ENCODE data around the gene FGGY. TPM values are rescaled to one million over a fixed set of nuclear protein-coding genes. Genes with fewer than 3 reads are reported as not detected.

FGGY gene
- total RNA-seq, 2 donors from 2014 or later, result 6.7 to 8.5 TPM

DNA sequence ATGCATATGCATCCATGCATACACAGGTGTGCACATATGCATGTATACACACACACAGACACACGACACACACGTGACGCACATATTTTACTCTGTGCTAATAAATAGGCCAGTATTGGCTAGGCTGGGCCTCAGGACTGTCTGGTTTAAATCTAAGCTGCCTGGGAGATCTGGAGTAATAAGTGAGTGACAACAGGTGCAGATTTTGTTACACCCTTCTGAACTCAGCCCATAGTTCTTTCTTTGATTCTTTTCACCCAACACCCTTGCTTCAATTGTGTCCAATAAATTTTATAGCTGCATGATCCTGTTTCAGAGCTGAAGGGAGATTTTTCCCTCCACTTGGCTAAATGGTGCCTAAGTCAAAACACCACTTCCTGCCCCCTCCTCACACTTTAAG is 132.8 kb downstream of the FGGY start:
- Mint-ChIP-seq H3K27me3 (no peaks in the 10 kb centered on the region), H3K27ac (no peak overlapping the region), H3K36me3 (ENCODE audit: low read depth) (no peaks in the 10 kb centered on the region), H3K4me1 (no peaks in the 10 kb centered on the region), H3K4me3 (no peak overlapping the region)
- ATAC-seq, result no peak
- DNase-seq, result no peak
- H3K9me3 ChIP-seq (ENCODE audit: control insufficient read depth, low read length, poor library complexity, severe bottlenecking), result no peaks in the 10 kb centered on the region

DNA sequence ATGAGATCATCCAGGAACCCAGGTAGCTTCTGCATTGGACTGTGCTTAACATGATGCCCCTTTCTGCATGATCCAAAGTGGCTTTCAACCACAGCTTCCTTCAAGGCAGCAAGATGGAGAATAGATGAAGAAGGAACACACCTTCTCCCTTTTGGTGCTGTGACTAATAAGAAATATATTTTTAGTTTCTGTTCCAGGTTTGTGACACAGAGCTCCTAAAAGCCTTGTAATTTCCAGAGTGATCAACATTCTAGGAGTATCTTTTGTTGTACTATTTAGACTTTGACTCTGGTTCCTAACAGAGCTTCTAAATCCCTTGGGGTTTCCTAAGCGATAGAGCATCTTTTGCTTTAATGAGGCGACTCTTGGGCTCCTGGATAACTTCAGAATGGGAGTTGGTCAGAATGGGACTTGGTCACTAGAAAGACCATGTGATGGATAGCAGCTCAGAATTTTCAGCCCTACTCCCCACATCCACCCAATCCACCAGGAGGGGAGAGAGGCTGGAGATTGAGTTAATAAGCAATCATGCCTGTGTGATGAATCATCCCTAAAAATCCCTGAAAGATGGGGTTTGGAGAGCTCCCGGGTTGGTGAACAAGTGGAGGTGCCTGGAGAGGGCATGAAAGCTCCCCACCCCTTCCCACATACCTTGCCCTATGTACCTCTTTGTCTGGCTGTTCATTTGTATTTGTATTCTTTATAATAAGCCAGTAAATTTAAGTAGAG is 134.8 kb downstream of the FGGY start:
- ATAC-seq, result no peak
- H3K9me3 ChIP-seq (ENCODE audit: control insufficient read depth, low read length, poor library complexity, severe bottlenecking), result no peaks in the 10 kb centered on the region
- Mint-ChIP-seq H3K36me3 (ENCODE audit: low read depth) (no peaks in the 10 kb centered on the region), H3K4me3 (no peak overlapping the region), H3K27me3 (no peaks in the 10 kb centered on the region), H3K27ac (no peak overlapping the region), H3K4me1 (no peaks in the 10 kb centered on the region)
- DNase-seq, result no peak

DNA sequence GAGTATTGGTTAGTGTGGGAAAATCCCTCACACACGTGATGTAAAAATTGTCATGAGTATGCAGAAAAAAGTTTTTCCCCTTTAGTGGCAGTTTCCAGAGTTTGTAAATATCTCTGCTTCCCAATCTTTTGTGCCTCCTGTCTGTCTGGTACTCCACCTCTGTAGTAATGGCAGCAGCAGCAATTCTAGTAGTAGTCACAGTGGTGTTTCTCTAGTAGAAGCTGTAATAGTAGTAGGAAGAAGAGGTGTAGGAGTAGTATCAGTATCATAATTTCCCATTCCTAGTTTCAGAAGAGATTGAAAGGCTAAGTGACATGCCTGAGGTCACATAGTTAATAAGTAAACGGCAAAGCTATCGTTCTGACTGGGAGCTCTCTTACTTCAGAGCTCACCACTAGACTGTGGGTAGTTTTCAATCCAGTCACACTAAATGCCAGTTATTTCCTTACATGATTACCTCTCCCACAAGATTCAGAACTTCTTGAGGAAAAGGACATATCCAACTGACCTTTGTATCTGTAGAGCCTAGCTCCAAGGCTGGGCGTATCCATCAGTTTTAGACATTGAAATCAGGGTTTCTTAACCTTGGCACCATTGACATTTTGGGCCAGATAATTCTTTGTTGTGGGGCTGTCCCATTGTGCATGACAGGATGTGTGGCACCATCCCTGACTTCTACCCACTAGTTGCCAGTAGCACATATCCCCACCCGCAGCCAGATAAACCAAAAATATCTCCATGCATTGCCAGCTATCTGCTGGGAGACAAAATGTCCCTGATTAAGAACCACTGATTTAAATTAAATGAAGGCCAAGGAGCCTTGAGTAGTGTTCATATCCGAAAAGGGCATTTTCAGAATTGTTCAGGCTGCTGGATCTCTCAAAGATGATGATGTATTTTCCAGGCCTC is 135.9 kb downstream of the FGGY start:
- Mint-ChIP-seq H3K4me3 (no peak overlapping the region), H3K27ac (no peak overlapping the region), H3K4me1 (no peaks in the 10 kb centered on the region), H3K36me3 (ENCODE audit: low read depth) (no peaks in the 10 kb centered on the region), H3K27me3 (no peaks in the 10 kb centered on the region)
- ATAC-seq, result no peak
- no peak for DNase-seq
- no peaks in the 10 kb centered on the region for H3K9me3 ChIP-seq (ENCODE audit: control insufficient read depth, low read length, poor library complexity, severe bottlenecking)

DNA sequence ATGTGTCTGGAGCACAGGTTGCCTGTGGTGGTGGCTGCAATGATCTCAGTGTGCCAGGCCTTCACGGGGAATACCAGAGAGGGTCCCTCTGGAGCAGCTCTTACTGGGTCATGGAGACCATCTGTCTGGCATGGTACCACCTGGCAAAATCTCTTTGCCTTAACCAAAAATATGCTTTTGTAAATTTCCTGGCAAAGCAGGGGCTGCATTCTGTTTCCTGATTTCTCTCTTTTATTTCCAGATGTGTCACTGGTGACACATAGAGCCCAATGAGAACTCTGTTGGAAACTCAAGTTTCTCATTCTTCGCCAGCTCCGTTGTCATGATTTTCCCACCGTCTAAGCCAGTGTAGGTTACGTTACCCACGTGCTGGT is 136.5 kb downstream of the FGGY start:
- no peak for DNase-seq

DNA sequence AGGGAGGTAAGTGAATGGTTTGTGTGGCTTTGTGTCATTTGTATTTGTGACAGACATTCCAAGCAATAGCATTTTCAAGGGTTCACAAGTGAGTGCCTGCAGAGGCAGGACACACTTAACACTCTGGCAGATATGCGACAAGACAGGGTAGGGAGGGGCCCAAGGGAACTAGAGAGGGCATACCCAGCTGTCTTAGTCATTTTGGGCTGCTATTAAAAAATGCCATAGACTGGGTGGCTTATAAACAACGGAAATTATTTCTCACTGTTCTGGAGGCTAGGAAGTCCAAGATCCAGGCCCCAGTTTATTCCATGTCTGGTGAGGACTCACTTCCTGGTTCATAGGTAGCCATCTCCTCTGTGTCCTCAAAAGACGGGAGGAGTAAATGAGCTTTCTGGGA is 137.4 kb downstream of the FGGY start:
- Mint-ChIP-seq H3K4me3 (no peak overlapping the region), H3K36me3 (ENCODE audit: low read depth) (no peaks in the 10 kb centered on the region), H3K27ac (no peak overlapping the region), H3K27me3 (no peaks in the 10 kb centered on the region), H3K4me1 (no peaks in the 10 kb centered on the region)
- ATAC-seq, result no peak
- no peak for DNase-seq
- no peaks in the 10 kb centered on the region for H3K9me3 ChIP-seq (ENCODE audit: control insufficient read depth, low read length, poor library complexity, severe bottlenecking)

More for the DNA sequence above, 136.5 kb downstream of the FGGY start:
- ATAC-seq, result no peak
- Mint-ChIP-seq H3K4me3 (no peak overlapping the region), H3K27me3 (no peaks in the 10 kb centered on the region), H3K27ac (no peak overlapping the region), H3K36me3 (ENCODE audit: low read depth) (no peaks in the 10 kb centered on the region), H3K4me1 (no peaks in the 10 kb centered on the region)
- no peaks in the 10 kb centered on the region for H3K9me3 ChIP-seq (ENCODE audit: control insufficient read depth, low read length, poor library complexity, severe bottlenecking)

DNA sequence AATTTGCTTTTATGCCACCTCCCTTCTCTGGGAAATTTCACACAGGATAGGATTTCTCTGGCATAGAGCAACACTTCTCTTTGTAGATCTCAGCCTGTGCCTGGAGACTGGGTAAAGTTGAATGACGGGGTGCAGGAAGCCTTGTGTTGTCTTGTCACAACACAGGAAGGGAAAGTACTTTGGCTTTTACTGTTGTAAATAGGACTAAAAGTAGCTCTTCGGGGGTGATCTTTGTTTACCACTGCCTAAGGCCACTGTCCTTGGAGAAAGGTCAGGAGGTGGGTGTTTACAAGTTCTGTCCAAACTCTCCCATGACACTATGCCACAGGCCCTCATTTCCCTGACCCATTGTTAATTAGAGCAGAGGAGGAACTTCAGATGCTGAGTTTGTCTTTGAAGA is 139.7 kb downstream of the FGGY start:
- H3K4me3 Mint-ChIP-seq, result no peak overlapping the region
- ATAC-seq (no peak), DNase-seq (no peak)
- no peaks in the 10 kb centered on the region for H3K9me3 ChIP-seq (ENCODE audit: control insufficient read depth, low read length, poor library complexity, severe bottlenecking)
- no peaks in the 10 kb centered on the region for H3K36me3 Mint-ChIP-seq (ENCODE audit: low read depth)
- no peaks in the 10 kb centered on the region for H3K27me3 Mint-ChIP-seq
- H3K27ac Mint-ChIP-seq, result no peak overlapping the region
- H3K4me1 Mint-ChIP-seq, result no peaks in the 10 kb centered on the region

DNA sequence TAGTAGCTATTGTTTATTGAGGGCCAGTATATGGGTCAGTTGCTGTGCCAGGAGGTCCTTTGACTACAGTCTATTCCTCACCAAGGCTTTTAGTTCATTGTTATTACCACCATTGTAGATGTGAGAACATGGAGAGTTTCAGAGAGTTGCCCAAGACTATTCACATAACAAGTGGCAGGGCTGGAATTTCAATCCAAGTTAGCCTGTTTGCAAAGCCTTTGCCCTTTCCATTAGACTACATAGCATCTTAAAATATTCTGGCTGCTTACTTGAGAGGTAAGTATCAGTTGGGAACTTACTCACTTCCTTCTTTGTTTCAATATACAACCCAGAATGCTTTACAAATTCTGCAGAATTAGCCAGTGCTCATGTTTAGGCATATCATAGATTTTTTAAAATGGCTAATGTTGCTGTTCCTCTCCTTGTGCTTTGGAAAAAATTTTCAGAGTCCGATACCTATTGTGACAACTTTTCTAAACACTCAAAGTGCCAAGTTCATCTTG is 141.2 kb downstream of the FGGY start:
- ATAC-seq (no peak), DNase-seq (no peak)
- Mint-ChIP-seq H3K4me1 (no peaks in the 10 kb centered on the region), H3K27me3 (no peaks in the 10 kb centered on the region), H3K36me3 (ENCODE audit: low read depth) (no peaks in the 10 kb centered on the region), H3K4me3 (no peak overlapping the region), H3K27ac (no peak overlapping the region)
- no peaks in the 10 kb centered on the region for H3K9me3 ChIP-seq (ENCODE audit: control insufficient read depth, low read length, poor library complexity, severe bottlenecking)

DNA sequence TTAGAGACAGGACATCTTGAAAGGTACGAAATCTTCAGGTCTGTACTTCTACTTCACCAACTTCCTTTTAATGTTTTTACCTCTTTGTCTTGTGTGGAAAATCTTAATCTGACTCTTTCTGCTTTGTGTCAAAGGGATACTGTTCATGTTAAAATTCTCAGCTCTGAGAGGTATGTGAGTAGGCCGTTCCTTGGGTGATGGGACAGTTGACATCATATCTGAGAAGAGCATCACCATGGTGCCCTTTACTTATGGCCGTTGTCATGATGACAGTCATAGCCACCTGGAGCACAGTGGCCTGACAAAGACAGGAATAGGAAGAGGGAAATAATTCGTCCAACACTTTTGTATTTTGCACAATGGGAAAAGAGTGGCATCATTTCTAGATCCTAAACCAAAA is 145.6 kb downstream of the FGGY start:
- no peaks in the 10 kb centered on the region for H3K36me3 Mint-ChIP-seq (ENCODE audit: low read depth)
- H3K27ac Mint-ChIP-seq, result no peak overlapping the region
- no peak overlapping the region for H3K4me3 Mint-ChIP-seq
- ATAC-seq, result no peak
- peaks cover 6% of the 10 kb centered on the region for H3K4me1 Mint-ChIP-seq
- no peaks in the 10 kb centered on the region for H3K9me3 ChIP-seq (ENCODE audit: control insufficient read depth, low read length, poor library complexity, severe bottlenecking)
- DNase-seq, result no peak
- H3K27me3 Mint-ChIP-seq, result no peaks in the 10 kb centered on the region

DNA sequence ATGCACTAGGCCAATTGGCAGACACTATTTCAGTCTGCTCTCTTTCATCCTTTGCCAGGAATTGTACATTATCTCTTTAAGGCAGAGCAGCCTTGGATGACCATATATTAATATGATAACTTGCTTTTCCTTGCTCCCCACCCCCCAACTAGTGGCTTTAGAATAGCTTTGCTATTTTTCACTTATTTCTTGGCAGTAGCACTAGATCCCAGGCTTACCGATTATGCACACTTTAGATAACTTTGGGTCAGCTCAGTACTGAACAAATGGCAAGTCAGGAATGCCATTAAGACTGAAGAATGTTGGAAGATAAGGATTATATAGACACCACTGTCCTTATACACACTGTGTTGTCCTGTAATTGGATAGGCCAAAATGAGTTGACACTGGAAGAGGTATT is 146.4 kb downstream of the FGGY start:
- Mint-ChIP-seq H3K36me3 (ENCODE audit: low read depth) (no peaks in the 10 kb centered on the region), H3K4me1 (peaks cover 6% of the 10 kb centered on the region), H3K27ac (no peak overlapping the region), H3K27me3 (no peaks in the 10 kb centered on the region), H3K4me3 (no peak overlapping the region)
- ATAC-seq (no peak), DNase-seq (no peak)
- H3K9me3 ChIP-seq (ENCODE audit: control insufficient read depth, low read length, poor library complexity, severe bottlenecking), result no peaks in the 10 kb centered on the region

DNA sequence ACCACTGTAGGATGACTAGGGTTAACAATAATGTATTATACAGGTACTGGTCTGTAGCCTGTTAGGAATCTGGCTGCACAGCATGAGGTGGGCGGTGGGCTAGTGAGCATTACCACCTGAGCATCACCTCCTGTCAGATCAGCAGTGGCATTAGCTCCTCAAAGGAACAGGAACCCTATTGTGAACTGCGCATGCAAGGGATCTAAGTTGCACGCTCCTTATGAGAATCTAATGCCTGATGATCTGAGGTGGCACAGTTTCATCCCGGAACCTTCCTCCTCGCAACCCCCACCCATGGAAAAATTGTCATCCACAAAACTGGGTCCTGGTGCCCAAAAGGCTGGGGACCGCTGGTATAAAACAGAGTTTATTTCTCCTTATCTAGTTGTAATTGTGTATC is 147.6 kb downstream of the FGGY start:
- Mint-ChIP-seq H3K36me3 (ENCODE audit: low read depth) (no peaks in the 10 kb centered on the region), H3K4me3 (no peak overlapping the region), H3K27ac (no peak overlapping the region), H3K4me1 (peaks cover 6% of the 10 kb centered on the region), H3K27me3 (no peaks in the 10 kb centered on the region)
- no peaks in the 10 kb centered on the region for H3K9me3 ChIP-seq (ENCODE audit: control insufficient read depth, low read length, poor library complexity, severe bottlenecking)
- no peak for ATAC-seq
- no peak for DNase-seq

DNA sequence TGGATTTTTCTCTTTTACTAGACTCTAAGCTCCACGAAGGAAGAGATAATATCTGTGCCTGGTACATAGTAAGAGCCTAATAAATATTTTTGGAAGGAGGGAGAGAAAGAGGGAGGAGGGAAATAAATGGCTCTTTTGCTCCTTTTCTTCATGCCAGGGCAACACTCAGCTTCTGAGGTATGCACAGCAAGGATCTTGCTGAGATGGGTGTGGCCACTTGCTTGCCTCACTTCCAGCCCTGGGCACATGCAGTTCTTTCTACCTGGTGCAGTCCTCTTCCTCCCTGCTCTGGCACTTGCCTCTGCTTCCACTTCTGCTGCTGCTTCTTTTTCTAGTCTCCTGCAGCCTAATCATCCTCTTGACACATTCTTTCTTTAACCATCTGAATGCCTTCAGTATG is 148.1 kb downstream of the FGGY start:
- Mint-ChIP-seq H3K4me1 (peaks cover 6% of the 10 kb centered on the region), H3K36me3 (ENCODE audit: low read depth) (no peaks in the 10 kb centered on the region), H3K27ac (no peak overlapping the region), H3K27me3 (no peaks in the 10 kb centered on the region), H3K4me3 (peak overlapping the region; percentile 42)
- no peaks in the 10 kb centered on the region for H3K9me3 ChIP-seq (ENCODE audit: control insufficient read depth, low read length, poor library complexity, severe bottlenecking)
- DNase-seq, result no peak
- ATAC-seq, result no peak

DNA sequence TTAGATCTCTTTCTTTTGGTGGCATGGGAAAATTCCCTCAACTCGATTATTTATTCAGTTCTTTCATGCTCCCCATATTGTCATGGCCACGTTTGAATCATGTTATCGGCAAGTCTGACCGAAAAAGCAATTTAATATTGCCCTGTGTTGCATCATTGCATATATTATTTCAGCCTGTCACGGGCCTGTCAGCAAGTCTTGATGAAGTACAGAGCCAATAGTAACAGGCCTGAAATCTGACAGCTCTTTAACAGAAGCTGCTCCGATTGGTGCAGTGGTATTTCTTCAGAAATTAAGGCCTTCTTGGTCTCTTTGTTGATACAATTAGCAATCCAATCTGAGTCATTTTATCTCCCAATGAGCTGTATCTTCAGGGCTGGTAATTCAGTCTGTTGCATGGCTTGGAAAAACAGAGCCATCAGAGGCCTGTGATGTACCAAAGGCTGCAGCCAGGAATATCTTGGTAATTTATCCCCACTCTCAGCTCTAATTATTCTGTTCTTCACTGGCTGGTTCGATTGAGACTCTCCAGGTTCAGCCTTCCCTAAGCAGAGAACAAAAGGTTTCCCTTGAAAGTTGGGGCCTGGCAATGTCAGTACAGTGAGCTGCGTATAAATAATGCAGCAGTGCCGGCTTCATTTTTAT is 149.5 kb downstream of the FGGY start:
- Mint-ChIP-seq H3K27me3 (no peaks in the 10 kb centered on the region), H3K4me3 (no peak overlapping the region), H3K36me3 (ENCODE audit: low read depth) (no peaks in the 10 kb centered on the region), H3K4me1 (peaks cover 6% of the 10 kb centered on the region), H3K27ac (no peak overlapping the region)
- no peak for DNase-seq
- ATAC-seq, result no peak
- no peaks in the 10 kb centered on the region for H3K9me3 ChIP-seq (ENCODE audit: control insufficient read depth, low read length, poor library complexity, severe bottlenecking)

DNA sequence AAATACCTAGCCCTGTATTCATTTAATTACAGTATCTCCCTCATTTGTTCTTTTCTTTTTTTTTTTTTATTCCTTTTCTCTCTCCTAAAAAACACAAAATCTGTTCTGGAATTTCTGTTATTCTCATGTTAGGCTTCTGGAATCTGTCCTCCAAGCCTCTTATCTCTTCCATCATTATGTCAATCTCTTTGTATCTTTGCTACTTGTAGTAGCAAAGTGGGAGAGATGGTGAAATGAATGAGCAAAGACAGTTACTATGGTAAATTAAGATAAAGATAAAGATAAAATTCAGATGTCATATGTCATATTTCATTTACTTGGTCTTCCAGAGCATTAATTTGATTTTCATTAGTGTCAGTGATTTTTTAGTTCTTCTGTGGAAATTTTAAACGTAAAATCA is 155.1 kb downstream of the FGGY start:
- no peak for DNase-seq
- Mint-ChIP-seq H3K36me3 (ENCODE audit: low read depth) (no peaks in the 10 kb centered on the region), H3K27ac (no peak overlapping the region), H3K4me3 (no peak overlapping the region), H3K4me1 (no peaks in the 10 kb centered on the region), H3K27me3 (no peaks in the 10 kb centered on the region)
- ATAC-seq, result no peak
- no peaks in the 10 kb centered on the region for H3K9me3 ChIP-seq (ENCODE audit: control insufficient read depth, low read length, poor library complexity, severe bottlenecking)
